NOMO-1 treated with dmso at 0.1 percent for 144 hours (cell line): ENCODE measurements around the gene OR2A2.

Experiments
- DNase-seq: peaks from one replicate; lab custom pipeline; 2025; ENCODE audit not compliant: unreplicated experiment; lab: John Stamatoyannopoulos, UW

The OR2A2 gene

DNA sequence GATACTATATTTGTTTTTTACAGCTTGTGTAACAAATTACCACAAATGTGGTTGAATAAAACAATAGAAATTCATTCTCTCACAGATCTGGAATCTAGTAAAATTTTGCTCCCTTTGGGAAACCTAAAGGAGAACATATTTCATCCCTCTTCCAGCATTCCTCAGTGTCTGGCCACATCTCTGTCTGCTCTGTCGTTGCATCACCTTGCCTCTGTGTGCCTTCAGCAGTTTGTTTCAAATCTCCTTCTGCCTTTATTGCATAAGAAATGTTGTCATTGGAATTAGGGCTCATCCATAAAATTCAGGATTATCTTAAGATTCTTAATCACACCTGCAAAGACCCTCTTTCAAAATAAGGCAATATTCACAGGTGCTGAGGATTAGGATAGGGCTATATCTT is 28.1 kb downstream of the OR2A2 start:
- no peak for DNase-seq

GRCh38 chr7:144142187-144142586 is 32.8 kb downstream of the OR2A2 start:
- no peak for DNase-seq

DNA sequence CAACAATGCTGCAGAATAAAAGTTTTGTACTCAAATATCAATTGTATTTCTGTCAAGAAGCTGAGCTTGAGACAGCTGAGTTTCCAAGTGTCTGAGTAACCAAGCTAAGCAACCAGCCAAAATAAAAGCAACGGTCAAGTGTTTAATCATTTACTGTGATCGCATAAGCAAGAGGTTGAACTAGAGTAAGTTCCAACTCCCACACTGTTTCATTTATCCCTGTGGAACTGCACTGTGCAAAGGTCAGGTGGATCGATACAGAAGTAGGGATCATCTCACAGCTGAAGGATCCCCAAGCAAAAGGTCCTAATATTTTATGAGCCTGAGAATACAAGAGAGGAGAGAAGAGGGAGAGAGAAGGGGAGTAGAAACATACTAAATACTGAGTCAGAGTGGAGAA is 35.0 kb downstream of the OR2A2 start:
- no peak for DNase-seq

DNA sequence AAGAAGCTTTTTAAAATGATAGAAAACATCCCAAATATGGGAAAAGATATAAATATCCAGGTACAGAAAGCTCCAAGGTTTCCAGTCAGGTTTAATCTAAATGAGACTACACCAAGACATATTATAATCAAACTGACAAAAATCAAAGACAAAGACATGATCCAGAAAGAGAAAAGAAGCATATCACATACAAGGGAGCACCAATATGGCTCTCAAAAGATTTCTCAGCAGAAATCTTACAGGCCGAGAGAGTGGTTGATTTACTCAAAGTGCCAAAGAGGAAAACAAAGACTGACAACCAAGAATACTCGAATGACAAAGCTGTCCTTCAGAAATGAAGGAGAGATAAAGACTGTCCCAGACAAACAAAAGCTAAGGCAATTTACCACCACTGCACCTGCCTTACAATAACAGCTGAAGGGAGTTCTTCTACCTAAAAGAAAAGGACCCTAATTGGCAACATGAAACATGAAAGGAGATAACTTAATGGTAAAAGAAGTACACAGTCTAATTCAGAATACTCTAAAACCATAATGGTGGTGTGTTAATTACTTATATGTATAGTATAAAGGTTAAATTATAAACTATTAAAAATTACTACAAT is 38.9 kb downstream of the OR2A2 start:
- DNase-seq = no peak

GRCh38 chr7:144158861-144159260 is 49.5 kb downstream of the OR2A2 start:
- no peak for DNase-seq
